Liver (tissue), 2 donors: ENCODE measurements around the gene LPAR1.
"Not testable (repeated sequence)": the region's sequence is repeated elsewhere in the genome, so short reads cannot be mapped to it uniquely, and the experiment has no call there.

Source experiments
- TF ChIP-seq, protein P1 (sequence below): IDR thresholded peaks from 2 replicates; pipeline ENCODE4 v1.6.1; 2016; ENCODE audit warnings: antibody characterized with exemption
- TF ChIP-seq, protein P2 (sequence below): fragments of 150-350 bp; IDR thresholded peaks from 2 replicates; pipeline ENCODE4 v1.5.1; 2017; ENCODE audit warnings: improper control_type of control experiment, low read depth, low read length; ENCODE audit not compliant: missing input control
- donor health status: healthy.

DNA sequence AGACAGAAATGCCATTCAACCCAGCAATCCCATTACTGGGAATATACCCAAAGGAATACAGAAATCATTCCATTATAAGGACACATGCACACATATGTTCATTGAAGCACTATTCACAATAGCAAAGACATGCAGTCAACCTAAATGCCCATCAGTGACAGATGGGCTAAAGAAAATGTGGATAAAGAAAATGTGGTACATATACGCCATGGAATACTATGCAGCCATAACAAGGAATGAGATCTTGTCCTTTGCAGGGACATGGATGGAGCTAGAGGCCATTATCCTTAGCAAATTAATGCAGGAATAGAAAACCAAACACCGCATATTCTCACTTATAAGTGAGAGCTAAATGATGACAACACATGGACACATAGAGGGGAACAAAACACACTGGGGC, 9.0 kb upstream of the LPAR1 start:
- TF ChIP-seq, protein P1, sequence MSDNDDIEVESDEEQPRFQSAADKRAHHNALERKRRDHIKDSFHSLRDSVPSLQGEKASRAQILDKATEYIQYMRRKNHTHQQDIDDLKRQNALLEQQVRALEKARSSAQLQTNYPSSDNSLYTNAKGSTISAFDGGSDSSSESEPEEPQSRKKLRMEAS, result not testable (repeated sequence)
- TF ChIP-seq, protein P2, sequence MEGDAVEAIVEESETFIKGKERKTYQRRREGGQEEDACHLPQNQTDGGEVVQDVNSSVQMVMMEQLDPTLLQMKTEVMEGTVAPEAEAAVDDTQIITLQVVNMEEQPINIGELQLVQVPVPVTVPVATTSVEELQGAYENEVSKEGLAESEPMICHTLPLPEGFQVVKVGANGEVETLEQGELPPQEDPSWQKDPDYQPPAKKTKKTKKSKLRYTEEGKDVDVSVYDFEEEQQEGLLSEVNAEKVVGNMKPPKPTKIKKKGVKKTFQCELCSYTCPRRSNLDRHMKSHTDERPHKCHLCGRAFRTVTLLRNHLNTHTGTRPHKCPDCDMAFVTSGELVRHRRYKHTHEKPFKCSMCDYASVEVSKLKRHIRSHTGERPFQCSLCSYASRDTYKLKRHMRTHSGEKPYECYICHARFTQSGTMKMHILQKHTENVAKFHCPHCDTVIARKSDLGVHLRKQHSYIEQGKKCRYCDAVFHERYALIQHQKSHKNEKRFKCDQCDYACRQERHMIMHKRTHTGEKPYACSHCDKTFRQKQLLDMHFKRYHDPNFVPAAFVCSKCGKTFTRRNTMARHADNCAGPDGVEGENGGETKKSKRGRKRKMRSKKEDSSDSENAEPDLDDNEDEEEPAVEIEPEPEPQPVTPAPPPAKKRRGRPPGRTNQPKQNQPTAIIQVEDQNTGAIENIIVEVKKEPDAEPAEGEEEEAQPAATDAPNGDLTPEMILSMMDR, result not testable (repeated sequence)
